ENCODE data around the gene OVAAL. TPM values are rescaled to one million over a fixed set of nuclear protein-coding genes. Genes with fewer than 3 reads are reported as not detected.

Gene OVAAL
- total RNA-seq, 1 donor from 2014 or later: not detected

- Histone ChIP-seq H4K20me1 (ENCODE audit: insufficient read depth, low read length) (no peaks in the 10 kb centered on the region), H3K27me3 (ENCODE audit: insufficient read depth, low read length) (no peaks in the 10 kb centered on the region), H3K79me2 (ENCODE audit: insufficient read depth, low read length) (no peaks in the 10 kb centered on the region), H3K9ac (ENCODE audit: low read length) (peak overlapping the region; percentile 4), H3K4me3 (ENCODE audit: insufficient read depth, low read depth, low read length) (no peak overlapping the region), H3K36me3 (ENCODE audit: insufficient read depth, low read length) (no peaks in the 10 kb centered on the region), H3K27ac (ENCODE audit: low read depth, low read length) (no peak overlapping the region), H3K4me1 (ENCODE audit: insufficient read depth, low read length) (peaks cover 21% of the 10 kb centered on the region), H3K4me2 (ENCODE audit: low read length) (peak overlapping the region; percentile 5), H2AFZ (ENCODE audit: low read depth, low read length) (peak overlapping the region; percentile 58), H3K9me3 (ENCODE audit: insufficient read depth, low read depth, low read length) (no peaks in the 10 kb centered on the region)
- Mint-ChIP-seq H3K9me3 (ENCODE audit: unreplicated experiment) (no peaks in the 10 kb centered on the region), H3K27ac (ENCODE audit: unreplicated experiment) (peak overlapping the region; percentile 80), H3K4me1 (ENCODE audit: low read depth, unreplicated experiment) (peaks cover 25% of the 10 kb centered on the region), H3K4me3 (ENCODE audit: unreplicated experiment) (no peak overlapping the region), H3K36me3 (ENCODE audit: low read depth, unreplicated experiment) (no peaks in the 10 kb centered on the region), H3K27me3 (ENCODE audit: low read depth, unreplicated experiment) (no peaks in the 10 kb centered on the region)
- no peak for FAIRE-seq
- TF ChIP-seq EZH2 (IDR thresholded peaks at IDR 0.05; ENCODE audit: insufficient read depth, low read length): no peak
- TF ChIP-seq, protein P1, sequence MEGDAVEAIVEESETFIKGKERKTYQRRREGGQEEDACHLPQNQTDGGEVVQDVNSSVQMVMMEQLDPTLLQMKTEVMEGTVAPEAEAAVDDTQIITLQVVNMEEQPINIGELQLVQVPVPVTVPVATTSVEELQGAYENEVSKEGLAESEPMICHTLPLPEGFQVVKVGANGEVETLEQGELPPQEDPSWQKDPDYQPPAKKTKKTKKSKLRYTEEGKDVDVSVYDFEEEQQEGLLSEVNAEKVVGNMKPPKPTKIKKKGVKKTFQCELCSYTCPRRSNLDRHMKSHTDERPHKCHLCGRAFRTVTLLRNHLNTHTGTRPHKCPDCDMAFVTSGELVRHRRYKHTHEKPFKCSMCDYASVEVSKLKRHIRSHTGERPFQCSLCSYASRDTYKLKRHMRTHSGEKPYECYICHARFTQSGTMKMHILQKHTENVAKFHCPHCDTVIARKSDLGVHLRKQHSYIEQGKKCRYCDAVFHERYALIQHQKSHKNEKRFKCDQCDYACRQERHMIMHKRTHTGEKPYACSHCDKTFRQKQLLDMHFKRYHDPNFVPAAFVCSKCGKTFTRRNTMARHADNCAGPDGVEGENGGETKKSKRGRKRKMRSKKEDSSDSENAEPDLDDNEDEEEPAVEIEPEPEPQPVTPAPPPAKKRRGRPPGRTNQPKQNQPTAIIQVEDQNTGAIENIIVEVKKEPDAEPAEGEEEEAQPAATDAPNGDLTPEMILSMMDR (IDR thresholded peaks at IDR 0.05; ENCODE audit: insufficient read depth, low read depth, low read length): no peak
- DNase-seq (ENCODE audit: low read depth): peak; percentile 64
Observed at GRCh38 chr1:180563026-180563827, 4.5 kb downstream of the OVAAL start.

GRCh38 chr1:180565121-180565871 lies 6.5 kb downstream of the OVAAL start:
- TF ChIP-seq EZH2 (IDR thresholded peaks at IDR 0.05; ENCODE audit: insufficient read depth, low read length): no peak
- TF ChIP-seq, protein P1 (IDR thresholded peaks at IDR 0.05; ENCODE audit: insufficient read depth, low read depth, low read length): no peak
- no peaks in the 10 kb centered on the region for H3K36me3 Mint-ChIP-seq (ENCODE audit: low read depth, unreplicated experiment)
- FAIRE-seq (no peak), DNase-seq (ENCODE audit: low read depth) (no peak)
- no peak overlapping the region for H3K4me2 ChIP-seq (ENCODE audit: low read length)
- H4K20me1 ChIP-seq (ENCODE audit: insufficient read depth, low read length): no peaks in the 10 kb centered on the region
- peaks cover 21% of the 10 kb centered on the region for H3K4me1 Mint-ChIP-seq (ENCODE audit: low read depth, unreplicated experiment)
- H3K4me3 Mint-ChIP-seq (ENCODE audit: unreplicated experiment): no peak overlapping the region
- peaks cover 17% of the 10 kb centered on the region for H3K4me1 ChIP-seq (ENCODE audit: insufficient read depth, low read length)
- H2AFZ ChIP-seq (ENCODE audit: low read depth, low read length): no peak overlapping the region
- H3K9ac ChIP-seq (ENCODE audit: low read length): no peak overlapping the region
- H3K27me3 ChIP-seq (ENCODE audit: insufficient read depth, low read length): no peaks in the 10 kb centered on the region
- H3K27ac Mint-ChIP-seq (ENCODE audit: unreplicated experiment): no peak overlapping the region
- H3K36me3 ChIP-seq (ENCODE audit: insufficient read depth, low read length): no peaks in the 10 kb centered on the region
- no peaks in the 10 kb centered on the region for H3K79me2 ChIP-seq (ENCODE audit: insufficient read depth, low read length)
- H3K4me3 ChIP-seq (ENCODE audit: insufficient read depth, low read depth, low read length): no peak overlapping the region
- no peaks in the 10 kb centered on the region for H3K9me3 ChIP-seq (ENCODE audit: insufficient read depth, low read depth, low read length)
- no peak overlapping the region for H3K27ac ChIP-seq (ENCODE audit: low read depth, low read length)
- no peaks in the 10 kb centered on the region for H3K9me3 Mint-ChIP-seq (ENCODE audit: unreplicated experiment)
- H3K27me3 Mint-ChIP-seq (ENCODE audit: low read depth, unreplicated experiment): no peaks in the 10 kb centered on the region

Measured in astrocyte (in vitro differentiated cells and primary cell).